HK-2 (cell line): ENCODE results near the gene VWA8.
"Not testable (repeated sequence)": the region's sequence is repeated elsewhere in the genome, so short reads cannot be mapped to it uniquely, and the experiment has no call there.

Experiments
- DNase-seq: peaks from one replicate; pipeline ENCODE4 v3.0.0-alpha.2; 2018; ENCODE audit not compliant: unreplicated experiment

The VWA8 gene

GRCh38 chr13:41647699-41648313 is 313.1 kb downstream of the VWA8 start:
- DNase-seq = not testable (repeated sequence)

- no peak for DNase-seq
Observed at GRCh38 chr13:41645331-41645730, 315.6 kb downstream of the VWA8 start.

GRCh38 chr13:41644742-41645141 is 316.2 kb downstream of the VWA8 start:
- no peak for DNase-seq

GRCh38 chr13:41643507-41643906 is 317.4 kb downstream of the VWA8 start:
- DNase-seq = no peak

GRCh38 chr13:41641961-41642360 is 318.9 kb downstream of the VWA8 start:
- no peak for DNase-seq

- DNase-seq = no peak
Observed at GRCh38 chr13:41641429-41641828, 319.5 kb downstream of the VWA8 start.

GRCh38 chr13:41639955-41640780 is 320.7 kb downstream of the VWA8 start:
- no peak for DNase-seq

- DNase-seq = no peak
Observed at GRCh38 chr13:41639237-41639904, 321.5 kb downstream of the VWA8 start.

- DNase-seq = no peak
Observed at GRCh38 chr13:41637586-41637985, 323.3 kb downstream of the VWA8 start.

- DNase-seq = not testable (repeated sequence)
Observed at GRCh38 chr13:41637032-41637431, 323.9 kb downstream of the VWA8 start.

- not testable (repeated sequence) for DNase-seq
Observed at GRCh38 chr13:41636590-41636989, 324.3 kb downstream of the VWA8 start.

- DNase-seq = no peak
Observed at GRCh38 chr13:41634407-41634806, 326.5 kb downstream of the VWA8 start.

GRCh38 chr13:41633776-41634175 is 327.1 kb downstream of the VWA8 start:
- no peak for DNase-seq

GRCh38 chr13:41631296-41631965 is 329.5 kb downstream of the VWA8 start:
- no peak for DNase-seq

- no peak for DNase-seq
Observed at GRCh38 chr13:41627425-41627824, 333.5 kb downstream of the VWA8 start.

GRCh38 chr13:41624041-41624440 is 336.9 kb downstream of the VWA8 start:
- no peak for DNase-seq

- DNase-seq = no peak
Observed at GRCh38 chr13:41622432-41623429, 338.2 kb downstream of the VWA8 start.

GRCh38 chr13:41621716-41622431 is 339.0 kb downstream of the VWA8 start:
- no peak for DNase-seq

- not testable (repeated sequence) for DNase-seq
Observed at GRCh38 chr13:41617633-41618032, 343.3 kb downstream of the VWA8 start.

- DNase-seq = no peak
Observed at GRCh38 chr13:41616151-41616550, 344.8 kb downstream of the VWA8 start.
